SH-SY5Y (cell line): Measurements from ENCODE around the gene KCNH2.

Source experiments
- GATA2 ChIP-seq: IDR thresholded peaks from 2 replicates; pipeline ENCODE4 v1.6.1; 2011; ENCODE audit warnings: mild to moderate bottlenecking, low read depth, low read length
- GATA3 ChIP-seq: IDR thresholded peaks from 2 replicates; pipeline ENCODE4 v1.6.1; 2011; ENCODE audit warnings: low read depth, mild to moderate bottlenecking, low read length, moderate library complexity

- TF ChIP-seq GATA2, result no peak
- no peak for TF ChIP-seq GATA3
These were observed 15.9 kb downstream of the KCNH2 start for GRCh38 chr7:150962290-150962552.
